ENCODE data around the gene MARF1.
"Not testable (repeated sequence)": the region's sequence is repeated elsewhere in the genome, so short reads cannot be mapped to it uniquely, and the experiment has no call there.

The MARF1 gene

DNA sequence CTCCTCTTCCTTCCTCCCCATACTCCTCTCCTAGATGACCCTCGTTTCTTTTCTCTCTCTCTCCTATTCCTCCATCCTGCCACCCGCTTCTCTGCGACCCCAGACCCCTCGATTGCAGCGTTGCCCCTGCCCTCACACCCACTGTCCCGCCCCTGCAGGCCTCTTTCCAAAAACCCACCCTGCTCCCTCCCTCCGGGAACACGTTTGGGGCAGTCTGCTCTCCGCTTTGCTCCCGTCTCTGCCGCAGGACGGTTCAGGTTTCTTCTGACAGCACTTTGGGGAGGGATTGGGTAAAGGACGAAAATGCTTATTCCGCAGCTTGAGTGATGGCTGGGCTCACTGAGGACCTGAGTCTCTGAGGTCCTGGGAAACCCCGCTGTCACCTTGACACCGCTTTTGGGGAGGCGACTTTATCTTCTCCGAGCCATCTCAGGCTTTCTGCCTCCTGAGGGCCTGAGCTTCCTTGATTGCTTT is 7.8 kb upstream of the MARF1 start:
- peak; percentile 49 for DNase-seq (ENCODE audit: low spot score)

DNA sequence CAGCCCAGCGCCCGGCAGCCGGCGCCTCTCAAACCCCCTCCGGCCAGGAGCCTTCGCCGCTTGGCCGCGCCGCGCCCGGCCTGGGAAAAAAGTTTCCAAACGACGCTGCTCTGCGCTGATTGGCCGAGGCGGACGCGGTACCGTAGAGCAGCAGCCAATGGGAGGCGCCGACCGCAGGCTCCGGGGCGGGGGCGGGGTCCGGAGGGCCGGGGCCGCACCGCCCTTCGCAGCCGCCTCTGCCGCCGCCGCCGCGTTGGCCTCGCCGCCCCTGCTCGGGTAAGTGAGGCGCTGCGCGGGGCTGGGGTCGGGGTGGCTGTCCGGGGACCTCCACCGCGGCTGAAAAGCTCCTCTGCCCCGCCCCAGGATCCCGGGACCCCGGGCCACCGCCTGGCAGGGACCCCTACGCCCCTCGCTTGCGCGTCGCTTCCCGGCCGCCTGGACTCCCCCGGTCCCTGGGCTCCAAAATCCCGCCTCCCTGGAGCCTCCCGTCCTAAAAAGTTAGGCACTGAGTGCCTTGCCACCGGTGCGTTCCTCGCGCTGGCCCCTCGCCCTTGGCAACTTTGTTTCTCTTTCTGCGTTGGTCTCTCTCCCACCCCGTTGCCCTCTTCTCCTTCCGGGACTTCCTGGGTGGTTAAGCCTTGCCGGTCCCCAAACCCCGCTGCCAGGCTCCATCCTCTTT is 7.2 kb upstream of the MARF1 start, which contains the start of gene NDE1:
TSS of gene NDE1 (plus strand) at position 227 of the 679 bp plus-strand sequence. CDS start 14,534 bp downstream, outside the sequence.
- DNase-seq (ENCODE audit: low spot score) = peak; percentile 99

DNA sequence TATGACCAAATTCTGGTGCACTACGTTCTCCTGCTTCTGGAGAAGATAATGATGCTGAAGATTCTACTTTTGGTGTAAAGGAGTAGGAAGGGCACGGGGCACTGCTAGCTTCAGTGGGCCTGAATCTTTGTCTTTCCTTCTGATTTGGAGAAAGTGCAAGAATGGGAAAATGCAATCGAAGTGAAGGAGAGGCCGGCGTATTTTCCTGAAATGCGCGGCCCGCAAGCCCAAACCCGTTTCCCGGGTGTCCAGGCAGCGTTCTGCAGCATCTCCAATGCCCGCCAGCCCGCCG is 6.7 kb upstream of the MARF1 start:
- DNase-seq (ENCODE audit: low spot score) = no peak

DNA sequence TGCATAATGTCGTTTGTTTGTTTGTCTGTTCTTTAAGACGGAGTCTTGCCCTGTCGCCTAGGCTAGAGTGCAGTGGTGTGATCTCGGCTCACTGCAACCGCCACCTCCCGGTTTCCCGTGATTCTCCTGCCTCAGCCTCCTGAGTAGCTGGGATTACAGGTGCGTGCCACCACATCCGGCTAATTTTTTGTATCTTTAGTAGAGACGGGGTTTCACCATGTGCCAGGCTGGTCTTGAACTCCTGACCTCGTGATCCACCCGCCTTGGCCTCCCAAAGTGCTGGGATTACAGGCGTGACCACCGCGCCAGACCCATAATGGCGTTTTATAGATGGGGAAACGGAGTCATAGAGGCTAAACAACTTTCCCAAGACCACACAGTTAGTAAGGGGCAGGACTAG is 6.4 kb upstream of the MARF1 start:
- not testable (repeated sequence) for DNase-seq (ENCODE audit: low spot score)

DNA sequence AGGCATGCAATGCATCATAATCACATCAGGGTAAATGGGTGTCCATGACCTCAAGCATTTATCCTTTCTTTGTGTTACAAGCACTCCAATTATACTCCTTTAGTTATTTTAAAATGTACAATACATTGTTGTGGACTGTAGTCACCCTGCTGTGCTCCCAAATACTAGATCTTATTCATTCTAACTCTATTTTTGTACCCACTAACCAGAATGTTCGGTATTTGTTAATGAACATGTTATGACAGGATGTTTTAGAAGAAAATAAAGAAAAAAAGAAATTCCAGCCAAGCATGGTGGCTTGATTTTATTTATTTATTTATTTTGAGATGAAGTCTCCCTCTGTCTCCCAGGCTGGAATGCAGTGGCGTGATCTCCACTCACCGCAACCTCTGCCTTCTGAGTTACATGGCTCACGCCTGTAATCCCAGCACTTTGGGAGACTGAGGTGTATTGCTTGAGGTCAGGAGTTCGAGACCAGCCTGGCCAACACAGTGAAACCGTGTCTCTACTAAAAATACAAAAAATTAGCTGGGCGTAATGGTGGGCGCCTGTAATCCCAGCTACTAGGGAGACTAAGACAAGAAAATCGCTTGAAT is 5.3 kb upstream of the MARF1 start:
- no peak for DNase-seq (ENCODE audit: low spot score)

DNA sequence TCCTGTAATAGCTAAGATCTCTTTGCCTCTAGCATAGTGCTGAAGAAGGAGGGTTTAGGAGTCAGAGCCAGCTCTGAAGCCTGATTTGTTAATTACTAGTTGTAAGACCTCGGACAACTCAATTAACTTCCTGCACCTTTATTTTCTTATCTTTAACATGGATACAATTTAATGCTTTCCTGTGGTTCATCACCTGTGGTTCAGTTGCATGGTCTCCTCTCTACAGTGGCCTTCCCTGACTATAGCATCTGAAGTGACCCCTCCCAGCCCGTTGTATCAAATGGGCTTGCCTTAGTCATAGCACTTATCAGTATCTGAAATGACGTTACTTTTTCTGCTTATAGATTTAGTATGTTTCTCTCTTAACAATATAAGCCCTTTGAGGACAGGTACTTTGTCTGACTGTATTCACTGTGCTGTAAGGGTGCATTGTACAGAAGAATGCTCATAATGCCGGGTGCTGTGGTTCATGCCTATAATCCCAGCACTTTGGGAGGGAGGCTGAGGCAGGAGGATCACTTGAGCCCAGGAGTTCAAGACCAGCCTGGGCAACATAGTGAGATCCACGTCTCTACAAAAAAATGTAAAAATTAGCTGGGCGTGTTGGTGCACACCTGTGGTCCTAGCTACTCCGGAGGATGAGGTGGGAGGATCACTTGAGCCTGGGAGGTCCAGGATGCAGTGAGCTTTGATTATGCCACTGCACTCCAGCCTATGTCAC is 4.5 kb upstream of the MARF1 start:
- DNase-seq (ENCODE audit: low spot score) = no peak

DNA sequence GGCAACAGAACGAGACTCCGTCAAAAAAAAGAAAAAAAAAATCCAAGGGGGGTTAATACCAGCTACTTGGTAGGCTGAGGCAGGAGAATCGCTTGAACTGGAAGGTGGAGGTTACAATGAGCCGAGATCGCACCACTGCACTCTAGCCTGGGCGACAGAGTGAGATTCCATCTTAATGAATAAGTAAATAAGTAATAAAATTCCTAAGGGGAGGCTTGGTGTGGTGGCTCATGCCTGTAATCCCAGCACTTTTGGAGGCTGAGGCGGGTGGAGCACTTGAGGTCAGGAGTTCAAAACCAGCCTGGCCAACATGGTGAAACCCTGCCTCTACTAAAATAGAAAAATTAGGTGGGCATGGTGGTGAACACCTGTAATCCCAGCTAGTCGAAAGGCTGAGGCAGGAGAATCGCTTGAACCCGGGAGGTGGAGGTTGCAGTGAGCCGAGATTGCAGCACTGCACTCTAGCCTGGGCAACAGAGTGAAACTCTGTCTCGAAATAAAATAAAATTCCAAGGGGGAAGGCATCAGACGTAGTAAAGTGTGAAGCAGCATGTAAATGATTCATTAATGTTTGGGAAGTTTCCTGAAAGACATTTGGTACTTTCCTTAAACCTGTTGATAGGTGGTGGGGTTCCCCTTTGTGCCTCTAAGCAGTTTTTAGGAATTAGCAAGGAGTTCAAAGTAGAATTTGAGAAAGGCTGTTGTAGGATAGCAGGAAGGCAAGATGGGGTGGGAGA is 3.8 kb upstream of the MARF1 start:
- not testable (repeated sequence) for DNase-seq (ENCODE audit: low spot score)

DNA sequence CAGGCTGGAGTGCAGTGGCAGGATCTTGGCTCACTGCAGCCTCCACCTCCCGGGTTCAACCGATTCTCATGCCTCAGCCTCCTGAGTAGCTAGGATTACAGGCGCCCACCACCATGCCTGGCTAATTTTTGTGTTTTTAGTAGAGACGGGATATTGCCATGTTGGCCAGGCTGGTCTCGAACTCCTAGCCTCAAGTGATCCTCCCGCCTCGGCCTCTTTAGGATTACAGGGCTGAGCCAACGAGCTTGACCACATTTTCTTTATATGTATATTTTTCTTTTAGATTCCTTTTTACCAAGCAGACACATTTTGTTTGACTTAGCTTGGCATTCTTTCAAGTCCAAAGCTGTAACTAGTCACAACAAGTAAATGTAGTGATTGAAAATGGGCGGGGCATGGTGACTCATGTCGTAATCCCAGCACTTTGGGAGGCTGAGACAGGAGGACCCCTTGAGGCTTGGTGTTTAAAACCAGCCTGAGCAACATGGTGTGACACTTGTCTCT is 2.1 kb upstream of the MARF1 start:
- not testable (repeated sequence) for DNase-seq (ENCODE audit: low spot score)

DNA sequence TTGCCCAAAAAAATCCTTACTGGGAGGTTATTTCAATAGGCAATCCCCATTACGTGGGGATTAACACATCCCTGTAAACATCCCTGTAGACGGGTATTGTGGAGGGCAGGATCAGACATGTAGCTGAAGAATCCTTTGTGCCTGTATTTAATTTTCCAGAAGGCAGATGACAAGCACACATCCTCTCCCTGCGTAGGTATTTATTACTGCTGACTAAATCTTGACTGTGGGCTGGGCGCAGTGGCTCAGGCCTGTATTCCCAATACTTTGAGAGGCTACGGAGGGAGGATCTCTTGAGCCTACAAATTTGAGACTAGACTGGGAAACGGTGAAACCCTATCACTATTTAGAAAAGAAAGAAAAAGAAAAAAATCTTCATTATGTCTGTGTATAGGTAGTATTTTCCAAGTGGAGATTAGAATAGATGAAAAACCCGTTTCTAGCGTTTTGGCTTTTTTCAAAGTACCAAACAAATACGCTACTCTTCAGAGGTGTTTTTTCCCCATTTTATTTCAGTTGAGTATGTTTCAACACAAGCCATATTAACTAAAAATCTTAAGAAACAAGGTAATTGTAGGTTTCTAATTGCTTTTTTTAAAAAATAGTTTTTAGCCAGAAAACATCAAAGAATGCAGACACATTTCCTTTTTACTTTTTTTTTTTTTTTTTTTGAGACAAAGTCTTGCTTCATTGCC is 1.5 kb upstream of the MARF1 start:
- peak; percentile 37 for DNase-seq (ENCODE audit: low spot score)

DNA sequence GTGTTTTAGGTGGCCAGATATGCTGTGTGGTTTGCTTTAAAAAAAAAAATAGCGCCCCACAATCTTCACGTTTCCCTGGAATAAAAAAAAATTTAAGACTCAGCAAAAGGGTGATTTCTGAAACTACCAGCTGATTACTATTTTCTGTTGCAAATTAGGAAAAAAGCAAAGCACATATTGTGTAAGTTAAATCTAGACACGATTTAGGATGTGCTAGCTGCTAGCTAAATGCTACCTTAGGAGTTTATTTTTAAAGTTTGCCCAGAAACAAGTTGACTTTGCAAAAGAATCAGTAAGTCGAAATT is 944 bp upstream of the MARF1 start:
- no peak for DNase-seq (ENCODE audit: low spot score)

DNA sequence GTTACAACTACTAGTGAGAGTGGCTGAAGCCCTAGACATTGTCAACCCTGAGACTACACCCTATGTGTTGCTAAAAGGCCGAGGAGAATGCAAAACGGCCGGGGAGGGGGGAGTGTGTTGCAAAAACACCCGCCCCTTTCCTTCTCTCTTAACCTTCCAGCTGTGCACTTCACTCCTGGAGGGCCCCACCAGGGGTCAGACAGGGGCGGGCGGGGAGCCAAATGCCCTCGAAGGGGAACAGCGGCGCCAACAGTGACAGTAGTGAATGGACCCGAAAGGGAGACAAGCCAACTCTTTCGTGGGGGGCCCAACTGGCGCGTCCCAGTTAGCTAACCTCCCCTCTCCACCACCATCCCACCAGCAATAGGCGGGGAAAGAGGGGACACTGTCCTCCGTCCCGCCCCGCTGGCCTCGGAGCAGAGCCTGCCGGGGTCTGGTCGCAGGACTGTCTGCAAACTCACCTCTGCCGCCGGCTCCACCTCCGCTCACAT is 352 bp downstream of the MARF1 start:
- DNase-seq (ENCODE audit: low spot score) = peak; percentile 61

DNA sequence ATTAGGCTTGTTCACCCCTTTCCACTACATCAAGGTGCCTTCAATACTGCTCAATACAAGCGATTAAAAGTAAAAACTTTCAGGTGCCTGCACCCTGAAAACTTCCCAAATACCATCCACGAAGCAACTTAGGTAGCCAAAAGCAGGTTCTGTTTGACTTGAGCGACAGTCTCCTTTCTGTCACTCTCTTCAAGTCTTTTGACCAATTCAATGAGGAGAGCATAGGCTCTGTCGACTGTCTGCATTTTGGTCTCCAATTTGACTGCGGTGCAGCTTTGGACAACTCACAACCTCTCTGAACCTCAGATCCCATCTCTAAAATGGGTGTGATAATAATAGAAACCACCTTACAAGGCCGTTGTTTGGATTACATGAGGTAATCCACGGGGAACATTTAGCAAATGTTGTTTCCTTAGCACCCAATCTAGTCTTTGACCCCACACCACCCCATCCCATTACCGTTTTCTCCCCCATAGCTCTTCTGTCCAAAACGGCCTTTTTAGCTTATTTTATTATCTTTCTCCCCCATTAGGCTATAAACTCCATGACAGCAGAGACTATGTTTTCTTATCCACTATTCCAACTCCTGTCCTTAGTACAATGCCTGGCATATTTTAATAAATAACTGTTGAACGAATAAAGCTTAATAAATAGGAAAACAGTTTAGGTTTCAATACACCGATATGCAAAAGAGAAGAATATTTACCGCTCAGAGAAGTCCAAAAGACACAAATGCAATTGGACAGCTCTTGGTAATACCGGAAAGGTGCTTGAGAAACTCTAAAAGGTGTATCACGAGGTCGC is 999 bp downstream of the MARF1 start:
- no peak for DNase-seq (ENCODE audit: low spot score)

DNA sequence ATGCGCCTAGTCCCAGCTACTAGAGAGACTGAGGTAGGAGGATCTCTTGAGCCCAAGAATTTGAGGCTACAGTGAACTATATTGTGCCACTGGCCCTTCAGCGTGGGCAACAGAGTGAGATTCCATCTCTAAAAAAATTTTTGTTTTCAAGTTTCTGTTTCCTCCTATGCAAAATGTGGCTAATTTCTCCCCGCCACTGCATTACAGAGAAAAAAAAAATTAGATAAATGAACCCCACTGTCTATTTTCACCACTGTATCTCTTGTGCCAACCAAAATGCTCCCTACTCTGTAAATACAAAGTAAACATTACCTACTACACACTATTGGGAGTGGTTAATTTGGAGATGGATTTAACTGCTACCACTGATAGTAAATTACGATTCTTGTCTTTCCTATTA is 2.0 kb downstream of the MARF1 start:
- DNase-seq (ENCODE audit: low spot score) = no peak

DNA sequence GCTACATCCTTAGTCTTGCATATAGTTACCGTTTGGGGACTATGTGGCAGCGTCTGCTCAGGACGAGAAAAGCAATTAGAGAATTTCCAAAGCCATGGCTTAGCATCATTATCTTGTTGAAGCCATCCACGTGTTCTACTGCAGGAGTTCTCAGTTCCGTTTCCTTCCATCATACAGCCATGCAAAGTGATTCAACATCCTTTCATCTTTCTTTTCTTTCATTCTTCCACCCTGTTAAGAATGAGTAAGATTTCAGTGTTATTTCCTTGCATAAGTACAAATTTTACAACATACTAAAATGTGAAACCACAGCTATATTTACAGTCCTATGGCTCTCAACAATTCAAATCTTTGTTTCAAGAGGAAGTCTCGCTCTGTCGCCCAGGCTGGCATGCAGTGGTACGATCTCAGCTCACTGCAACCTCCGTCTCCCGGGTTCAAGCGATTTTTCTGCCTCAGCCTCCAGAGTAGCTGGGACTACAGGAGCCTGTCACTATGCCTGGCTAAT is 3.8 kb downstream of the MARF1 start:
- DNase-seq (ENCODE audit: low spot score) = no peak

DNA sequence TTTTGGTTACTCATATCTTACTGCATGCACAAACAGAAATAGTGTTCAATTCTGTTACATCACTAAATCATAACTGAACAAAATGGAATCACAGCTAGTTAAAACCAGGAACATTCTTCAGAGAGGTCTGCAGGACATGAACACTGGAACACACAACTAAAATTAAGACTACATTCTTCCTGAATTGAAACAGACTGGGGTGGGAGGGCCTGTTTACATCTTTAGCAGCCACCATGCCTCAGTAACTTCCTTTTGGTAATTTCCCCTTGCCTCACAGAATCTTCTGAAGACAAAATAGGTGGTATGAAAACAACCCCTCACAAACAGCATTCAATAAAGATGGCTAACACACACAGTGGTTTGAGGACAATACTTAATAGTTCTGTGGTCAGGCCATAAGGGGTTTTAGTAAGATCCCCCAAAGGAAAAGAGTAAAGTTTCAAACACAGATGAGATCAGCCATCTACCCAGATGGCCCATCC is 6.5 kb downstream of the MARF1 start:
- no peak for DNase-seq (ENCODE audit: low spot score)

DNA sequence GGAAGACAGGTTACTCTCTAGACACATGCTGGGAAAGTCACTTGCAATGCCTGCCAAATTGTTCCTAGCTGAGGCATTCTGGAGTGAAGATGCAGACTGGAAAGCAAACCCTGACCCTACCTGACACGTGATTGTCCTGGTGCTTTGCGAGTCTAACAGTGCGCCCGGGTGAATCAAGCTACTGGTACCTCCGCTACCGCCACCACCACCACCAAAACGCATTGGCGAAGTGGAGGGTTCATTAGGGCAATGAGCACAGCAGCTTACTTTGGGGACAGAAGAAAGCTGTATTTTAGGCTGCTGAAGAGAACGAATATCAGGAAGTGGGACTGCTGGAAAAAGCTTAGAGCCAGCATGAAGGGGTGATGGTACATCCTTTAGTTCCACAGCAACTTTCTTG is 7.0 kb downstream of the MARF1 start:
- DNase-seq (ENCODE audit: low spot score) = no peak

DNA sequence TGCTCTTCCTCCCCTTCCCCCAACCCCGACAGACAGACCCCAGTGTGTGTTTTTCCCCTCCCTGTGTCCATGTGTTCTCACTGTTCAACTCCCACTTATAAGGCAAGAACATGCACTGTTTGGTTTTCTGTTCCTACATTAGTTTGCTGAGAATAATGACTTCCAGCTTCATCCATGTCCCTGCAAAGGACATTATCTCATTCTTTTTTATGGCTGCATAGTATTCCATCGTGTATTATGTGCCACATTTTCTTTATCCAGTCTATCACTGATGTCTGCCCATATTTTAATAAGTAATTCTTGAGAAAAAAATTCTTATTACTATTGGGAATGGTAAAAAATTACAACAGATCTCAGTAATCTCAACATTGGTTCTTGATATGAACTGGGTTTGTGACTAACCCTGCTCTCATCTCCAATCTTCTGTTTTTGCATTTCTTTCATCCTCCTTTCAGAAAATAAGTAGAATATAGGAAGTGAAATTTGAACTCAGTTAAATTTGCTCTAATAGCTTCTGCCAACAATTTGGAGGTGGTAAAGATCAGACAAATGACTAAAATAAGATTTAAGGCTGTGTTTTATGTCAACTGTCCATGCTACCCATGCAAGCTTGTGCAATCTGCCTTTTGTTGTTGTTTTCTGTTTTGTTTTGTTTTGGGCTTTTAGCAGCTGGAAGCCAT is 11.1 kb downstream of the MARF1 start:
- DNase-seq (ENCODE audit: low spot score) = no peak

DNA sequence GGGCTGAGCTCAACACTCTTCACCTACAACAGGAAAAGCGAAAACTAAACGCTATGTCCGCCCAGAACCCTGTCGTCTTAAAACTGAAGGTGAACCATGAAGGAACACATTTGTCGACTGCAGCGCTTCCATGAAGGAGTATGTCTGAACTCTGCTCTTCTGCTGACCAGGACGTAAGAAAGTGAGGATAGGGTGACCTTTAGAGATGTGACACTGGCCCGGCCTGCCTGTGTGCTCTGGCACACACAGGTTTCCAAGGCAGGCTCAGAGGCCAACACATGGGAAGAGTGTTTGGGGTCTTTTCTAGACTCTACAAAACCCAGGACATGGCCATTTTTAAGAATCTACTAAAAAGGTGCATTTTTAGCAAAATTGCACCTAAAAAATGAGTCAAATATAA is 21.1 kb downstream of the MARF1 start:
- DNase-seq (ENCODE audit: low spot score) = no peak

DNA sequence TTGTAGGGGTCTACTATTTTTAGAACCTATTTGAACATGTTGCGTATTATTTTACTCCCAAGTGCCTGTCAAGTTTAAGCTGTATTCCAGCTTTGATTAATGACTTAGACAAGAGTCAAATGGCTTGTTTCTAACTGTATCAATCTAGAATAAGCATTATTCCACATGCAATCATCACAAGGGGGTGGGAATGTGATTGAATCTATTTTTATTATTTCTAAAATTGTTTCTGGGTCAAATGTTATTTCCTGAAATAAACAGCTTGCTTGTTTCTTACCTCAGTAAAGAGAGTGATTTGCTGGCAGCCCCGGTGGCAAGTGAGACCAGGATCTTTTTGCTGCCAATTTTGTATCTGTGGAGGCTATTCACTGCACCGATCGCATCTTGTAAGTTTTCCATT is 21.5 kb downstream of the MARF1 start:
- no peak for DNase-seq (ENCODE audit: low spot score)

DNA sequence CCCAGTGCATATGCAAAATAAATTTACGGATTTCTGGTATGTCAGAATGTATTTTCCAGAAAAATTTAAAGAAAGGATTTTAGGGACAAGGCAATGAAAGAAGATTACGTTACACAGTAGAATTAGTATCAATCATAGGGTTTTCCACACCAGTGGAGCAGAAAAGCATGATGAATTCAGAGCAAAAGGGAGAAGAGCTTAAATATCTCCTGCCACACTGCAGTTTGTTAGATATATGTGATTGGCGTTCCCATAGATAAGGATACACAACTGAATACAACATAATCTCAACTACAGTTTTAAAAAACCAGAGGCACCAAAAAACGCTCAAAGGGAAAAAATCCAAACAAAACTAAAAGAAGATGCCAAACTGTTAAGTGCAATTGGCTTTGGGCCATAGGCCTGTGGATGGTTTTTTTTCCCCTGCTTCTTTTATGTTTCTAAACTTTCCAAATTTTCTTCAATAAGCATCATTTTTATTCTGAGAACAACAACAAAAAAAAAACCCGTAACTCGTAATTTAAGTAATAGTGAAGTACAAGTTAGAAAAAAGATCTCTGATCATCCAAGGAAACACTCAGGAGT is 22.3 kb downstream of the MARF1 start:
- no peak for DNase-seq (ENCODE audit: low spot score)
